Neural progenitor cell (in vitro differentiated cells): ENCODE data around the gene SP6.

Experiments
- CTCF ChIP-seq: fragments of 200-600 bp; sonication (generic); IDR thresholded peaks from 2 replicates; pipeline ENCODE4 v1.5.1; 2017; ENCODE audit warnings: antibody characterized with exemption, mild to moderate bottlenecking
- EZH2 ChIP-seq: fragments of 200-600 bp; sonication (generic); IDR thresholded peaks from 2 replicates; pipeline ENCODE4 v1.6.1; 2017; ENCODE audit warnings: antibody characterized with exemption, mild to moderate bottlenecking, moderate library complexity

- TF ChIP-seq CTCF, result no peak
- TF ChIP-seq EZH2, result no peak
Measured at GRCh38 chr17:47884427-47884740, 33.4 kb upstream of the SP6 start.
